HG02623 (cell line): ENCODE results near the gene INSR.
"Not testable (repeated sequence)": the region's sequence is repeated elsewhere in the genome, so short reads cannot be mapped to it uniquely, and the experiment has no call there.

ENCODE experiments used
- ATAC-seq: cut with Tn5 transposase; IDR thresholded peaks from one replicate; pipeline ENCODE4 v1.9.1; 2021; ENCODE audit warnings: moderate library complexity; ENCODE audit not compliant: unreplicated experiment

Gene INSR

GRCh38 chr19:7293762-7294557 lies at the start of gene INSR:
Gene INSR, minus strand, starts transcription at chr19:7294414. Its CDS starts 523 bp downstream, at chr19:7293891.
- peak; percentile 64 for ATAC-seq

- no peak for ATAC-seq
These were observed 47.9 kb upstream of the INSR start for GRCh38 chr19:7342143-7342542.

GRCh38 chr19:7340959-7341837 lies 47.0 kb upstream of the INSR start:
- ATAC-seq: no peak

DNA sequence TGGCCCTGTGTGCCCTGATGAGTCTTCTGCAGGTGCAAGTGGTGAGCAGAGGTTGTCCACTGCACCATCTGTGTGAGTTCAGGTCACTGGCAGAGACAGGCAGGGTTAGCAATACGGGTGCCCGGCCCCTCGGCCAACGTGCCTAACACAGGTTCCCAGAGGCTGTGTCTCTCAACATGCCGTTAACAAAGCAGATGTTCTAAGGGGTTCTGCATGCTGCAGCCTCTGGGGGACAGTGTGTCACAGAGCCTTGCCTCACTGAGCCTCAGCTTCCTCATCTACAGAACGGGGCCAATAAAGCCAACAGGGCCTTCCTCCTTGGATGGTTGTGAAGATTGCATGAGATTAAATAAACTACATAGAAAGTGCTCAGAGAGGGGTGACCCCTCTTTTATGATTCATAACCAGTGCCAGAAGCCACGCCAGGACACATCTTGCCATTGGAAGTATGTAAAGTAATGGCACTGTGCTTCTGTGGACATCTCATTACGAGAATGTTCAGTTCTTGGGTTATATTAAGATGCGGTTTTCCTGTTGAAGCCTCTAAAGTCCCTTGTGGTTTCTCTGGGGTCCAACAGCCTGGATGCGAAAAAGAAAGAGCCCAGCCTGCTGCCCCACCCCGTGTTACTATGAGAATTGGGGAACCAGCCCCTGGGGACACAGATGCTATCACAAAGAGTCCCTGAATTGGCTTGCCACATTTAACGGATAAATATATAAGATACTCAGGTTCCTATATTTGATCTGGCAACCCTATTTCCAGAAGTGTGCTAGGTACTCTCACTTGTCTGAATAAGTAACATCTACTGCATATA lies 43.4 kb upstream of the INSR start:
- ATAC-seq: peak; percentile 63

DNA sequence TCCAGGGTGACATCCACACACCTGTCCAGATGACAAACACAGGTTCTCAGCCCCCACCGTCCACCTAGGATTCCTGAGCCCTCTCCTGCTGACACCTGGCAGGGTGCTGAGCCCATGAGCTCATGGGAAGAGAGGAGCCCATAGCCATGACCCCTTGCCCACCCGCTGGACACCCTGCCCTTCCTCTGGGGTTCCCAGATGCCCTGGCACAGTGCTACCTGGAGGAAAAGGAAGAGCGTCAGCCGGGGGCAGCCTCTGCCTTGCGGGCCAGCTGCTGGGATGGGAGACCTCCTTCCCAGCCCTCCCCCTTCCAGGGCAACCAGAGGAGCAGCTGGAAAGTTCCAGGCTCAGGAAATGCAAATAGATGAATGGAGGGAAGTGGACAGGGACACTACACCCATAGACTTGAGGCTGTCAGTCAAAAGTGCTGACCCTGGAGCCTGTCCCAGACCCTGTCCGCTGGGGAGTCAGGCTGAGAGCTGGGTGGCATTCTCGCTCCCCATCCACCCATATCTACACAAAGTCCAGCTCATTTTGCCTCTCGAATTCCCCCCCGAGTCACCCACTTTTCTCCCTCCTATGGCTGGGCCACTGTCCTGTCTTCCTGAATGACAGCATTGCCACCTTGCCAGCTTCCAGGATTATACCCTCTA lies 42.2 kb upstream of the INSR start:
- no peak for ATAC-seq

DNA sequence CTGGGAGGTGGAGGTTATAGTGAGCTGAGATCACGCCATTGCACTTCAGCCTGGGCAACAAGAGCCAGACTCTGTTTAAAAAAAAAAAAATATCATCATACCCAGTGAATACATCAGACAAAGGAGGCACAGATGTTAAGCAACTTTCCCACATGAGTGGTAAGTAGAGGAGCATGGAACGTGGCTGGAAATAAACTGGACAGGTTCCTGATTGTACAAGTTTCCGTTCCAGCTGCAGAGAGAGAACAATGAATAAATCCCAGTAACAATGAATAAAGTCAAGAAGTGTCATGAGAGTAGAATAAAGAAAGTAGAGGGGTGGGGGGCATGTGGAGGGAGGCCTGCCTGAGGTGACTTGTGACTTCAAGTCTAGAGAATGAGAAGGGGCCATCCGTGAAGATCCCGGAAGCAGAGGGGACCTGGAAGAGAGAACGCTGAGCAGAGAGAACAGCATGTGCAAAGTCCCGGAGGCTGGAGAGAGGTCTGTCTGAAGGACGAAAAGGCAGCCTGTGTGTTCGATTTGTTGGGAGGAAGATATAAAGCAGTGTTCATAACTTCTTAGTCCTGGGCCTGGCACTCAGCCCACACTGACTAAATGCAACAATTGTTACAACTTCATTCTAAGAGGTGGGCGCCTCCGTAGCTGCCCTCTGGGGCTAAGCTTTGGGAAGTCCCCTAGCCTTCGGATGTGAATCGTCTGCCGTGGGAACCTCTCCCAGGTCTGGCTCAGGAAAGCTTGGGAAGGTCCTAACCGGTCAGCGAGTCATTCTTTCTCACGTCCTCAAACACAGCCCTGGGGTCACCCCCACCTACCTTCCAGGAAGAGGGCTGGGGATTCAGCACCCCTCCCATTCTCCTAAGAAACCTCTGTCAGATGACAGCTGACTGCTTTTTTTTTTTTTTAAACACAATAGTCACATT lies 39.2 kb upstream of the INSR start:
- no peak for ATAC-seq

- ATAC-seq: no peak
These were observed 37.2 kb upstream of the INSR start for GRCh38 chr19:7331446-7331845.

DNA sequence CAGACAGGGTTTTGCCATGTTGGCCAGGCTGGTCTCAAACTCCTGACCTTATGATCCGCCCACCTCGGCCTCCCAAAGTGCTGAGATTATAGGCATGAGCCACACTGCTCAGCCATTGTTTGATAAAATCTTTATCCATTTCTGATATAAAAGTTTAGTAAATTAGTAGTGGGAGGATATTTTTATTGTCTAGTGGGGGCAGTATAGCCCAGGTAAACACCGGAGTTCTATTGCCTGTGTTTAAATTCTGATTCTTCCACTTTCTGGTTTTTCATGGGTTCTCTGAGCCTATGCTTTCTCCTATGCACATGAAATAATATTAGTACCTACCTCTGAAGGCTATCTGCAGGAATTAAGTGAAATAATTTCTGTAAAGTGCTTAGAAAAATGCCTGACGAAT lies 34.4 kb upstream of the INSR start:
- no peak for ATAC-seq

- no peak for ATAC-seq
These were observed 33.6 kb upstream of the INSR start for GRCh38 chr19:7327802-7328201.

GRCh38 chr19:7326105-7326877 lies 32.1 kb upstream of the INSR start:
- ATAC-seq: no peak

DNA sequence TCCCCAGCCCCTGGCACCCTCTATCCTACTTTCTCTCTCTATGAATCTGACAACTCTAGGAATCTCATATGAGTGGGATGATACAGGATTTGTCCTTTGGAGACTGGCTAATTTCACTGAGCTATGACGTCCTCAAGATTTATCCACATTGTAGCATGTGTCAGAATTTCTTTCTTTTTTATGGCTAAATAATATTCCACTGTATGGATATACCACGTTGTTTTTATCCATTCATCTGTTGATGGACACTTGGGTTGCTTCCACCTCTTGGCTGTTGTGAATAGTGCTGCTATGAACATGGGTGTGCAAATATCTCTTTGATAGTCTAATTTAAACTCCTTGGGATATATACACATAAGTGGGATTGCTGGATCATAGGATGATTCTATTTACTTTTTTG lies 24.0 kb upstream of the INSR start:
- no peak for ATAC-seq

DNA sequence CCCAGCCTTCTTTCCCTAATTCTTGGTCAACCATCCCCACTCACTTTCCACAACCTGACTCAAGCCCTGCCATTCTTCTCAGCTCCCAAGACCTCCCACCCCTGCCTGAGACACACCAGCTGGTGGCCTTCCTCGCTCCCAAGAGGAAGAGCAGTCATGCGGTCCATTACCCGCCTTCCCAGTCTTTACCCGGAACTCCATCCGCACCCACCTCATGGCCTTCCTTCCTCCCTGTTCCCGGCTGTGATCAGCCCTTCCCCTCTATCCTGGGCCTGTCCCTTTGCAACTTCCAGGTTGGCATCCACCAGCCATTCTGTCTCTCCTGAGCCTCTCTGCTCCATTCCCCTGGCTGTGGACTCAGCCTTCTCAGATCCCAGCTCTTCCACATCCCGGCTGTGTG lies 18.6 kb upstream of the INSR start:
- ATAC-seq: no peak

GRCh38 chr19:7311911-7312310 lies 17.7 kb upstream of the INSR start:
- no peak for ATAC-seq

- not testable (repeated sequence) for ATAC-seq
These were observed 14.1 kb upstream of the INSR start for GRCh38 chr19:7308327-7308726.

GRCh38 chr19:7307590-7308218 lies 13.5 kb upstream of the INSR start:
- no peak for ATAC-seq

DNA sequence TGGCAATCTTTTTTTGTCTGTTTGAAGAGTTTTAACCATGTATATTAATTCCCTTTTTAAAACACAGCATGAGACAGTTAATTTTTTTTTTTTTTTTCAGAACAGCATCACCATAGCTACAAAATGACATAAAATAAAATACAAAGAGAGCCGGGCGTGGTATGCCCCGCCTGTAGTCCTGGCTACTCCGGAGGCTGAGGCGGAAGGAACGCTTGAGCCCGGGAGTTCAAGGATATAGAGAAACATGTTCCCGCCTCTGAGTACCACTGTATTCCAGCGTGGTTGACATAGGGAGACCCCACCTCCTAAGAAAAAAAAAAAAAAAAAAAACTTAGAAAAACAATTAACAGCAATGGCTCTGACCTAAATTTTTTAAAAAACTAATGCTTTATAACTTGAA lies 10.0 kb upstream of the INSR start:
- ATAC-seq: no peak

DNA sequence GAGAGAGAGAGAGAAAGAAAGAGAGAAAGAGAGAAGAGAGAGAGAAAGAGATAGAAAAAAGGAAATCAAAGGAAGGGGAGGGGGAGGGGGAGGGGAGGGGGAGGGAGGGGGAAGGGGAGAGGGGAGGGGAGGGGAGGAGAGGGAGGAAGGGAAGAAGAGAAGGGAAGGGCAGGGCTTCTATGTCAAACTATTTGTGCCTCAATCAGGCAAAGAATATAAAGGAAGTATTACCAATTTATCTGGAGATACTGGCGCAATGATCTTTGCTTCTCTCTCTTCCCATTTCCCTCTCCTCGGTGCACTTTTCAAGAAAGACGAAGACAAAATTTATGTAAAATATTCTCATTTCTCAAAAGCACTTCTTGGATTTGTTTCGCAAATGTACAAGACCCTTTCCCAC lies 9.3 kb upstream of the INSR start:
- no peak for ATAC-seq

- ATAC-seq: no peak
These were observed 7.3 kb upstream of the INSR start for GRCh38 chr19:7301525-7301924.
